ENCODE measurements around the gene PRR18.

DNA sequence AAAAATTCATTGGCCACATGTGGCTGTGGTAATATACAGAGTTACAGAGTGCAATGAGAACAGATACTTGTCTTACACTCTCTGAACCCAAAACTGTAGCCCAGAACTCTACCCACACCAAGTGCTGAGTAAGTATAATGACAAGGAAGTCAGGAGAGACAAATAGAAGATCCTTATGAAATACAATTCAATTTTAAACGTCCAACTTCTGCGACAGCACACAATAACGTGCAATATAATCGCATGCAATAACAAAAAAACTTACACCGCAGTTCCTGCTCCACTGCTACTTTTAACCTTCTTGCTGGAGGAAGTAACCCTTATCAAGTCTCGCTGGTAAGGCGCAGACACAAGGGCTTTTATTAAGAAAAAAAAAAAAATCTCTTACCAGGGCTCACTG lies 33.3 kb upstream of the PRR18 start:
- TF ChIP-seq, protein P1, sequence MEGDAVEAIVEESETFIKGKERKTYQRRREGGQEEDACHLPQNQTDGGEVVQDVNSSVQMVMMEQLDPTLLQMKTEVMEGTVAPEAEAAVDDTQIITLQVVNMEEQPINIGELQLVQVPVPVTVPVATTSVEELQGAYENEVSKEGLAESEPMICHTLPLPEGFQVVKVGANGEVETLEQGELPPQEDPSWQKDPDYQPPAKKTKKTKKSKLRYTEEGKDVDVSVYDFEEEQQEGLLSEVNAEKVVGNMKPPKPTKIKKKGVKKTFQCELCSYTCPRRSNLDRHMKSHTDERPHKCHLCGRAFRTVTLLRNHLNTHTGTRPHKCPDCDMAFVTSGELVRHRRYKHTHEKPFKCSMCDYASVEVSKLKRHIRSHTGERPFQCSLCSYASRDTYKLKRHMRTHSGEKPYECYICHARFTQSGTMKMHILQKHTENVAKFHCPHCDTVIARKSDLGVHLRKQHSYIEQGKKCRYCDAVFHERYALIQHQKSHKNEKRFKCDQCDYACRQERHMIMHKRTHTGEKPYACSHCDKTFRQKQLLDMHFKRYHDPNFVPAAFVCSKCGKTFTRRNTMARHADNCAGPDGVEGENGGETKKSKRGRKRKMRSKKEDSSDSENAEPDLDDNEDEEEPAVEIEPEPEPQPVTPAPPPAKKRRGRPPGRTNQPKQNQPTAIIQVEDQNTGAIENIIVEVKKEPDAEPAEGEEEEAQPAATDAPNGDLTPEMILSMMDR (IDR thresholded peaks at IDR 0.05), result no peak
- TF ChIP-seq POLR2A (IDR thresholded peaks at IDR 0.05), result no peak

Measured in thyroid gland (tissue), 4 donors.